Epidermal melanocyte (primary cell): ENCODE data around the gene PAXIP1.

Source experiments
- DNase-seq: peaks from one replicate; pipeline ENCODE4 v3.0.0; 2011; ENCODE audit warnings: low spot score; ENCODE audit not compliant: insufficient read length

The PAXIP1 gene

GRCh38 chr7:154994996-154995395, 7.9 kb downstream of the PAXIP1 start:
- no peak for DNase-seq

GRCh38 chr7:154990964-154991540, 11.9 kb downstream of the PAXIP1 start:
- no peak for DNase-seq

GRCh38 chr7:154987571-154987970, 15.4 kb downstream of the PAXIP1 start:
- DNase-seq, result no peak

- no peak for DNase-seq
Measured at GRCh38 chr7:154986200-154986945, 16.6 kb downstream of the PAXIP1 start.

GRCh38 chr7:154985230-154985629, 17.7 kb downstream of the PAXIP1 start:
- no peak for DNase-seq

GRCh38 chr7:154984601-154985188, 18.2 kb downstream of the PAXIP1 start:
- no peak for DNase-seq

GRCh38 chr7:154978017-154978416, 24.9 kb downstream of the PAXIP1 start:
- no peak for DNase-seq

- DNase-seq, result no peak
Measured at GRCh38 chr7:154977250-154977649, 25.7 kb downstream of the PAXIP1 start.

GRCh38 chr7:154976844-154977243, 26.1 kb downstream of the PAXIP1 start:
- no peak for DNase-seq

GRCh38 chr7:154975984-154976383, 26.9 kb downstream of the PAXIP1 start:
- no peak for DNase-seq

- no peak for DNase-seq
Measured at GRCh38 chr7:154973381-154973780, 29.5 kb downstream of the PAXIP1 start.

GRCh38 chr7:154968336-154969001, 34.5 kb downstream of the PAXIP1 start:
- DNase-seq, result no peak

GRCh38 chr7:154967401-154967955, 35.4 kb downstream of the PAXIP1 start:
- no peak for DNase-seq

- no peak for DNase-seq
Measured at GRCh38 chr7:154965014-154965413, 37.9 kb downstream of the PAXIP1 start.

GRCh38 chr7:154960063-154960790, 42.7 kb downstream of the PAXIP1 start:
- no peak for DNase-seq

GRCh38 chr7:154956427-154956826, 46.5 kb downstream of the PAXIP1 start:
- no peak for DNase-seq

- DNase-seq, result no peak
Measured at GRCh38 chr7:154953006-154953684, 49.8 kb downstream of the PAXIP1 start.

- DNase-seq, result no peak
Measured at GRCh38 chr7:154950960-154951359, 52.0 kb downstream of the PAXIP1 start.

- DNase-seq, result no peak
Measured at GRCh38 chr7:154947604-154948003, 55.3 kb downstream of the PAXIP1 start.

- no peak for DNase-seq
Measured at GRCh38 chr7:154946166-154946565, 56.8 kb downstream of the PAXIP1 start.

GRCh38 chr7:154943906-154944305, 59.0 kb downstream of the PAXIP1 start:
- no peak for DNase-seq
